Activated CD8-positive, alpha-beta memory T cell treated with anti-CD3 and anti-CD28 coated beads, Interleukin-2, amount 50 U/mL, for 48 hours (primary cell): ENCODE data around the gene ASB15.
"Not testable (repeated sequence)": the region's sequence is repeated elsewhere in the genome, so short reads cannot be mapped to it uniquely, and the experiment has no call there.

Experiments used
- DNase-seq: peaks from one replicate; pipeline ENCODE4 v3.0.0-alpha.2; 2020

ASB15 gene

DNA sequence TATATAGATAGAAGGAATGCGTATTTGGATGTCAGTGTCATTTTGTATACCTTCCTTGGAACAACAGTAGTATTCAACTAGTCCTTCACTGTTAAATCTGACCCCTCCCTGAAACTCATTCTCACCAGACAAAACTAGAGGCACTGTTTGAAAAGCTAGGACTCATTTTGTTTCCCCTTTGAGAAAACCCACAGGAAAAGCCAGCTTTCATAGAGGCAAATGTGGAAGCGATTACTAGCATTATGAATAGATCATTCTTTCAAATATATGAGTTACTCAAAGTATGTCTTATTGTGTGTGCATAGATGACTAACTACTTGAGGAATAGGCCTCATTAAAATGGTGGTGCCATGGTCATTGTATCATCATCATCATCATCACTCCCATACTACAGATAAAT, 1.9 kb upstream of the ASB15 start:
- DNase-seq: no peak

DNA sequence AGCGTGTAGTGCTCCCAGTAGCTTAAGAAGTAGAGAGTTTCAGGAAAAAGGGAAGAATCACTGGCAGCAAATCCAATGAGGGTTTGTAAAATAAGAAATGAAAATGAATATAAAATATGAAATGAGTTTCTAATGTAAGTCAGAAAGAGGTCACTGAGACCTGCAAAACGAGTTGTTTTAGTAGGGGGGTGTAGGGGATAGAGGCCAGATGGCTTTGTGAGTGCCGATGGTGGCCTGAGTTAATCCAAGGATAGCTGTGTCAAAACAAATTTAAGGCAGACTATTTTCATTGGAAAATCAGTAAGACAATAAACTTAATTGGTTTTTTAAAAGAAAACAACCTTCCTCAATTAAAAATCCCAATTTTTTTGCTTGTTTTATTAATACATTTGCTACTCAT, 745 bp upstream of the ASB15 start:
- no peak for DNase-seq

DNA sequence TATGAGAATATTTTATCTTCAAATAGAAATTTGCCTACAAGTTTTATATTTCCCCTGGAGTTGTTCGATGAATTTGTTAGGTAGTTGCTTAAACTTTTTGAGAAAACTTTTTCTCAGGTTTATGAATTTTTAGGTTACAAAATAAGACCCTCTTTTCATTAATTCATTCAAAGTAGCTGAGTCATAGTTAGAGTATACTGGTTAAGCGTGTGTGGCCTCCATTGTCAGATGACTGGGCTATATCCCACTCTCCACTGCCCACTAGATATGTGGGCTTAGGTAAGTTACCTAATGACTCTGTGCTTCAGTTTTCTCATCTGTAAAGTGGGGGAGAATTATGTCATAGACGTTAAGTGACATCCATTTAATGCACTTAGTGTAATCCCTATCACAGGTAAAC, 1.0 kb downstream of the ASB15 start:
- DNase-seq: no peak

DNA sequence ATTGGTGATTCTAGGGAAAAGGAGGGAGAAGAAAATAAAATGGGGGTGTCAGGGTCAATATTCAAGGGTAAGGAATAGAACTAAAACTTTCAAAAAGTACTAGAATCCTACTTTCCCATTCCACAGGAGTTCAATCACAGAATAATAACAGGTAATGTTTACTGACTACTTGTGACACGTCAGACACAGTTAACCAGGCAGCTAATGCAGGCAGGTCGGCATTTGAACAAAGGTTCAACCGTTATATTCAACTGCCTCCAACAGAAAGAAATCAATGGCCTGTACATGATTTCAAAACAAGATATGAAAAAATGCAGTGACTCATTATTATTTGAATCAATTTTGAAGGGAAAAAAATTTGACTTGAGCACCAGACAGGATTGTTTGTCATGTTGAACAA, 3.1 kb downstream of the ASB15 start:
- DNase-seq: no peak

DNA sequence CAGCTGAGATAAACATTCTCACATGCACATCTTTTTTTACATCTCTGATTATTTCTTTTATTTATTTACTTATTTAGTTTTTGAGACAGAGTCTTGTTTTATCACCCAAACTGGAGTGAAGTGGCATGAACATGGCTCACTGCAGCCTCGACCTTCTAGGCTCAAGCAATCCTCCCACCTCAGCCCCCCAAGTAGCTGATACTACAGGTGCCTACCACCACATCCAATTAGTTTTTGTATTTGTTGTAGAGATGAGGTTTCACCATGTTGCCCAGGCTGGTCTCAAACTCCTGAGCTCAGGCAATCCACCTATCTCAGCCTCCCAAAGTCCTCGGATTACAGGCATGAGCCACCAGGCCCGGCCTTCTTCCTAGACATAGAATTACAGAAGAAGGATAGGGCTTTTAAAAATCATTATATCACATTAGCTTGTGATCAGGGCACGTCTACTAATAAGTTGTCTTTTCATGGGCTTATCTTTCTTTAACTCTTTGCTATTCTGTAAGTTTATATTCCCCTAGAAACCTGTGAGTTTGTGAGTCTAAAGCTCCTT, 5.9 kb downstream of the ASB15 start:
- no peak for DNase-seq

DNA sequence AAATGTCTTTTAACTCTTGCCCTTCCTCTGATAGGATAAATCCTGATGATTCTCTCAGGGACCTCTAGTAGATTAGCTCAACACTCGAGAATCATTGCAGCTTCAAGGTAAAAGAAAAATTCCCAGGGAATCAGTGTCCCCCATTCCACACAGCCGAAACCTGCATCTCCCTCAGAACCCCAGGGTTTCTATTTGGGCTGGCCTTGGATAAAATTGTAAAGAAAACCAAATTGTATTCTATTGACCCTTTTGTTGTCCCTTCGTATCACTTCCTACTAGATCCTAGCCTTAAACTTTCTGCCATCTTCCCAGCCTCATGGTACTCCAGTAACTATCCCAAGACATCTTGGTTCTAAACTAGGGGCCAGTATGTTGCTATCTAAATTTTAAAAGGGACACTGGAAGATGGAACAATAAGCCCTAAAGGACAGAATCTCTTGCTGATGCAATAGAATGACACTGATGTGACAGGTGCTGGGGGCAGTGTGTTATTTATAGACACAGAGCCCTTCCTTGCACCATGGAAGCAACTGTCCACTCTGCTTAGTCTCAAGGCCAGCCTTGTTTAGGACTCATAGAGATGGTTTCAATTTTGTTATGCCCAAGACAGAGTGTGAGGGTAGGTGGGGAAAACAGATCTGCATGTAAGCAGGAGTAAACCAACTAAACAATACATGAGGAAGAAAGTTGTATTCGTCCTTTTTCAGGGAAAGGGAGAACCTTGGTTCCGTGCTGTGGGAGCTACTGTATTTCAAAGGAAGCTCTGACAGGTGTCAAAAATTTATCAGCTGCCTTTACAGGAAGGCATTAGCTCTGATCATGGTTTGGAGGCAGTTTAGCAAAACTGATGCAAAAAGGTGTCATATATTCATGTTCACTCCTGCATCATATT, 7.6 kb downstream of the ASB15 start:
- DNase-seq: no peak

DNA sequence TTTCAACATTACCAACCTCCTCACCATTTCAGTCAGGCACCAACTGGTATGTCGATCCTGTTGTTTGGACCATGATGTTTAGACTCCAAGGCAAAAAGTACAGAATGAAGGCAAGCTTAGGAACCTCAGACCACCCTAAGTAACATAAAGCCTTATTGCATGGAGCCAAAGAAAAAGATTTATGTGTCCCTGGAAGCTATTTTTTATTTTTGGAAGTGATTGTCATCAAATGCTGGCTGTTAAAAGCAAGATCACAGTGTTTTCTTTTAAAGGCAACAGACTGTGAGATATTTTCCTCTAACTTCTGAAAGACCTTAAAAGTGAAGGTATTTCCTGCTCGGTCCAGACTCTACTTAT, 8.2 kb downstream of the ASB15 start:
- no peak for DNase-seq

DNA sequence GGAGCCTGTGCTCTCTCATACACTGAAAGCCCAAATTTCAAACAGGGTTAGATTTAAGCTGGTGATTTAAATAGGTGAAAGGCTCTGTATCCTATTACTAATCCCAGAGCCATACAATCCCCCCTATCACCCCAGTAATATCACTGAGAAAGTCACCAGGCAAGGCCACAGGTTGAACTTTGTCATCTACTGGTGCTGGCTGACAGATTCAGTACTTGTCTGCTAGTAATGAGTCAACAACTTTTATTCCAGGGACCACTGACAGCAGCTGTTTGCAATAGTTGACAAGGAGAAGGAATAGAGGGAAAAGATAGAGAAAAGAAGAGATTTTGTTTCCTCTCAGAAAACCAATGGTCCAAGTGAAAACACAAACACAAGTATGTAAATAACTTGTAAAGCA, 10.4 kb downstream of the ASB15 start:
- no peak for DNase-seq

DNA sequence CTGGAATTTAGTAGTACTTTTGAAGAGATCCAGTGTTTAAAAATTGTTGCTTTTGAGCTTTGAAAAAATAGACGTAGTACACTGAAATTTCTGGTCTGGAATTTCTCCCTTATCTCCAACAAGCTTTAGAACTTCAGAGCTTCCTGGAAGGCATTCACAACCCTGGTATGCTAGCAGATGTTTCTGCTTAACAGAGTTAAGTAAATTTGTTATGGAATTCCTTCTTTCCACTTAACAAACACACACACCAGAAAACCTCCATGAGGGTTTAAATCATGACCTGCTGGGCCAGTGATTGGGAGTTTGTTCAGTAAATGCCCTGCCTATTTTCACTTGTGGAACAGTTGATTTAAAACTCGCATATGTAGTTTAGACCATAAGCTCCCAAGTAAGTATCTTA, 13.7 kb downstream of the ASB15 start:
- no peak for DNase-seq

DNA sequence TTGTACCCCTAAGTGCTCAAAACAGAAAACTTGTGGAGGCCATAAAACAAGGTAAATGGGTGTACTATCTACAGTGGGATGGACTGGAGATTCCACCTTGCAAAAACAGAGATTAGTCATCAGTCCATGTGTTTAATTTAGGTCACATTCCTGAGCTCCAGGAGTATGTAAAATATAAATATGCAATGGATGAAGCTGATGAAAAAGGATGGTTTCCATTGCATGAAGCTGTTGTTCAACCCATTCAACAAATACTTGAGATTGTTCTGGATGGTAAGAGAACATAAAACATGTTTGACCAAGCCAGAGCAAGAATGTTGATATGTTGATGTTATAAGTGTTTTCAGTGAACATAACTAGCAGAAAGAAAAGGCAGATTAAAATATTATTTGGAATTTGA, 14.6 kb downstream of the ASB15 start:
- DNase-seq: no peak

DNA sequence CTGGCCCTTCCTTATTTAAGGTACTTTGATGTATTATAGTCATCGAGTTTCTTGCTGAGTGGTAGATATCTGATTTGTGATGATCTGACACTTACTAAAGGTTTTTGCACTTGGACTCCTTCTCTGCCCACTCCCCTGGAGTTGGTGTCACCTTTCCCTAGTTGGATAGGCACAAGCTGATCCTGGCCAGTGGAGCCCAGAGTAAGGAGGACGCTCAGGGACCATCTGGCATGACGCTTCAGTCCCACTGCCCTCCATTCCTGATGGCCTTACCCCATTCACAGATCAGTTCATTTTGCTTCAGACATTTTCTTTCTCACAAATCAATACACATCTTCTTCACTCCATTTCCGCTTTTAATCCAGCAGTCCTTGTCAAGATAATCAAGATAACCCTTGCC, 20.1 kb downstream of the ASB15 start:
- DNase-seq: no peak

DNA sequence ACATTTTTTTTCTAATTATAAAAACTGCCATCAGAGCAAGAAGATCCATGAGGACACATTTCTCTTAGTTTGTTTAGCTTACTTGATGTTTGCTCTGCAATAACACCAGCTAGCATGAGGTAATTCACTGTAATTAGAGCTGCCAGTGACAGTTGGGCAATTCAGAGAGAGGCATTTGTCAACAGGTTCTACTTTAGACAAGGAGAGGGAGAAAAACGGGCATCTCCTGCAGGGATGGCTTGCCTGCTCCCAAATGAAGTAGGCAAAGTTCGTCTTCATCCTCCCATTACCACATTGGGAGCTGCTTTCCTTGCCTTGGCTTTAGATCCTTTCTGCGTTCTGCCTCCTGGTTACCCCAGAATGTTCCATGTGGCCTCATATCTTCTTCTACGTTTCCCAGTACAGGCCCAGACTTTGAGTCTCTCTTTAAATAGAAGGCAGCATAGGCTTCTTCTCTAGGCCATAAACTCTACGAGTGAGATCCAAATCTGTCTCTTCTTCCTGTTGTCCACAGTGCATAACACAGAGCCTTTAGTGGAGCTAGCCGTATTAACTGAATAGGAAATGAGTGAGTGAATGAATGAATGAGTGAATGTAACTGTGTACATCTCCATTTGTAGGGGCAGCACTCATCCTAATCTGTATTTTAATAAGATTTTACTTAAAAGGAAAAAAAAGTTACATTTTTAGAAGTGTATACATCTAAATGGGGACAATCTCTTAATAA, 21.2 kb downstream of the ASB15 start:
- DNase-seq: no peak

DNA sequence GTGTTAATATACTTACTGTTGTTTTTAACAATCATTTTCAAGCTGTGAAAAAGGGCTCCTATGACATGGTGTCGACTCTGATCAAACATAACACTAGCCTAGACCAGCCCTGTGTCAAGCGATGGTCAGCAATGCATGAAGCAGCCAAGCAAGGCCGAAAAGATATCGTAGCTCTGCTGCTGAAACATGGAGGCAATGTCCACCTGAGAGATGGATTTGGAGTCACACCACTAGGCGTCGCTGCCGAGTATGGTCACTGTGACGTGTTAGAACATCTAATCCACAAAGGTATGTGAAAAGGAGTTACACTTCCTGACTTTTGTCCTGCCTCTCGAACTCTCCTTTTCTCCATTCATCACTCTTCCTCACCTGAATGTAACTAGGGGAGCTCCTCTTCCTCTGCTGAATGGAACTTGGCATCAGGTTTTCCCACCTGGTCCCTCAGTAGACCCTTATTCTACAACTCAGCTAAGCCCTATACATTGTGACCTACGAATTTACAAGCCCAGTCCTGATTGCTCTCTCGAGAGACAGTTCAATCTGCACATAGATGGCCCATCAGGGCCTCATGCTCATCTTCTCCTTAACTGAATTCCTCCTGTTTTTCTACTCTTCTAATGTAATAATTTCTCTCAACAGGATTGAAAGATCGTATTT, 23.0 kb downstream of the ASB15 start:
- DNase-seq: peak; percentile 87

DNA sequence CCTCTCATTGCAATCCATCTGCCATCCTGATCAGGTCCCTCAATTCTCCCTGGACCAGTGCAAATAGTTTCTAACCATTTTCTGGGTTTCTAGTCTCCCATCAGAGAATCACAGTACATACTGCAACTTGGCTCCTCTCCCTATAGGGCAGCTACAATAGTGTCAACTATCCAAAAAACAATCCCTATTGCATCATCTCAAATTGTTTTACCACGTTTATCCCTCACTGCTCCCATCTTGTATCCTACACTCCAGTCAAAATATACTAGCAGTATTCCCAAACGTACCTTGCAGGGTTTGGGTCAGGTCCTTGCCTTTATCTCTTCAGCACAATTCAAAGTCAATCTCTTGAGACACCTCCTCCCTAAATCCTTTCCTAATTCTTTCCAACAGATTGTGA, 23.6 kb downstream of the ASB15 start:
- DNase-seq: no peak

DNA sequence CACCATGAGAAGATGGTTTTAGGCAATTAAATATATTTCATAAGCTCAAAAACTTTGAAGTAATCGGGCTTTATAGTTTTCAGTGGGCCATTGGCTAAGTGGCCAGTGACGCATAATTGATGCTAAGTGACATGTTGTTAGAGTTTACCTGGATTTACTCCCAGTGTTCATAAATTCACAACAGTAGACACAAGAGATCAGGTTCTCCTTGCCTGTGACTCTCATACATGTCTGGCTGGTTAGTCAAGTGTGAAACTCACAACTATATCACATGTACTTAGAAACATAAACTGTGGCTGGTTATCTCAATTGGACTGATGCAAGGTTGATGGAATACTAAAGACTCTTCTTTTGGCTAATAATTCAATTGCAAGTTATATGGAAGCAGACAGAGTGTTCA, 26.2 kb downstream of the ASB15 start:
- DNase-seq: no peak

DNA sequence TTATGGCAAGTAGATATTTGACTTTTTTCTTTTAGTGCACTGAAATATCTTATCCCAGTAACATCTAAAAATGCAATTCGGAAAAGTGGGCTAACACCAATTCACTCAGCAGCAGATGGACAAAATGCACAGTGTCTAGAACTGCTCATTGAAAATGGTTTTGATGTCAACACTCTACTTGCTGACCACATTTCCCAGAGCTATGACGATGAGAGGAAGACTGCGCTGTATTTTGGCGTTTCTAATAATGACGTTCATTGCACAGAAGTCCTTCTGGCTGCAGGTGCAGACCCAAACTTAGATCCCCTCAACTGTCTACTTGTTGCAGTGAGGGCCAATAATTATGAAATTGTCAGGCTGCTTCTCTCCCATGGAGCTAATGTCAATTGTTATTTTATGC, 27.2 kb downstream of the ASB15 start:
- no peak for DNase-seq

DNA sequence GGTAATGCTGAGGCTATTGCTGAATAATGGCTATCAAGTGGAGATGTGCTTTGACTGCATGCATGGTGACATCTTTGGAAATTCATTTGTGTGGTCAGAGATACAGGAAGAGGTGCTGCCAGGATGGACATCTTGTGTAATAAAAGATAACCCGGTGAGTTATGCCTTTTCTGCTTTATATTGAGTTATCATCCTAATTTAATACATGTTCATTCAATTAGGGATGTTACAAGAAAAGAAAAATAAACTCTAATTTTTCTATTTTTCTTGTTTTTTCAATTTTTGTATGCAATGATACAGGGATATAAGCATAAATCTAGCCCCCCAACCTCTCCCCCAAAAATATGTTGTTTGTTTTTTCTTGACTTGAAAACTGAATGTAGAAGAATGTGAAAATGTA, 27.7 kb downstream of the ASB15 start:
- DNase-seq: no peak

DNA sequence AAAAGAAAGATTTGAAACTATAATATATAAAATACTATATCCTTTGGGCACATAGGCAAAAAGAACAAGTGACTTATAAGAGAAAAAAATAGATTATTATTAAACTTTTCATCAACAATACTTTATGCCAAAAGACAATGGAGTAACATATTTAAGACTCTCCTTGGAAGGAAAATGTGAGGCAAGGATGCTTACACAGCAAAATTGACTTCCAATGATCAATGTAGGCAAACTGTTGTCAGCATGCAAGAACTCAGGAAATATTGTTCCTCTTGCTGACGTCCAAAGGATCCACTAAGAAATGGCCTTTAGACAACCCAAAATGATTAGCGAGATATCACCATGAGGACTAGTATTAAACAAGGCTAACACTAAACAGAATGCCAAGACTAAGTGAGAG, 31.2 kb downstream of the ASB15 start:
- no peak for DNase-seq

DNA sequence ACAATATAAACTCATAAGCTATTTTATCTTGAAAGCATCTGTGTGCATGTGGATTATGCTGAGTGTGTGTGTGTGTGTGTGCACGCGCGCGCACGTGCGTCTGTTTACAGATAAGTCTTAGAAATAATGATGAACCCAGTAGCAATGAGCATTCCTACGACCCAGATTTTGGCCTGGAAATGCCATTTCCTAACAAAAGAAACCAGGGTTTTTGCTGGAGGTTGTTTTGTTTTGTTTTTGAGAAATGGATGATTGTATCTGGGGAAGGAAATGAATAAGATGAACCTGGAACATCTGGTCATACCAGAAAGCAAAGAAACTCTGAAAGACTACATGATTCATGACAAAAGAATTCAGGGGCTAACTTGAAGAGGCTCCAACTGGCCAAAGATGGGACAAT, 31.9 kb downstream of the ASB15 start:
- DNase-seq: no peak

DNA sequence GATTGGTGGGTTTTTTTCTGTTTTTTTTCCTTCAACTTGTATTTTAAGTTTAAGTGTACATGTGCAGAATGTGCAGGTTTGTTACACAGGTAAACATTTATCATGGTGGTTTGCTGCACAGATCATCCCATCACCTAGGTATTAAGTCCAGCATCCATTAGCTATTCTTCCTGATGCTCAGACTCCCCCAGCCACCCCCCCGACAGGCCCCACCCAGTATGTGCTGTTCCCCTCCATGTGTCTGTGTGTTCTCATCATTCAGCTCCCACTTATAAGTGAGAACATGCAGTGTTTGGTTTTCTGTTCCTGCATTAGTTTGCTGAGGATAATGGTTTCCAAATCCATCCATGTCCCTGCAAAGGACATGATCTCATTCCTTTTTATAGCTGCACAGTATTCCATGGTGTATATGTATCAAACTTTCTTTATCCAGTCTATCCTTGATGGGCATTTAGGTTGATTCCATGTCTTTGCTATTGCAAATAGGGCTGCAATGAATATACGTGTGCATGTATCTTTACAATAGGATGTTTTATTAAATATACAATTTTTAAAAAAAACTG, 32.5 kb downstream of the ASB15 start:
- not testable (repeated sequence) for DNase-seq

DNA sequence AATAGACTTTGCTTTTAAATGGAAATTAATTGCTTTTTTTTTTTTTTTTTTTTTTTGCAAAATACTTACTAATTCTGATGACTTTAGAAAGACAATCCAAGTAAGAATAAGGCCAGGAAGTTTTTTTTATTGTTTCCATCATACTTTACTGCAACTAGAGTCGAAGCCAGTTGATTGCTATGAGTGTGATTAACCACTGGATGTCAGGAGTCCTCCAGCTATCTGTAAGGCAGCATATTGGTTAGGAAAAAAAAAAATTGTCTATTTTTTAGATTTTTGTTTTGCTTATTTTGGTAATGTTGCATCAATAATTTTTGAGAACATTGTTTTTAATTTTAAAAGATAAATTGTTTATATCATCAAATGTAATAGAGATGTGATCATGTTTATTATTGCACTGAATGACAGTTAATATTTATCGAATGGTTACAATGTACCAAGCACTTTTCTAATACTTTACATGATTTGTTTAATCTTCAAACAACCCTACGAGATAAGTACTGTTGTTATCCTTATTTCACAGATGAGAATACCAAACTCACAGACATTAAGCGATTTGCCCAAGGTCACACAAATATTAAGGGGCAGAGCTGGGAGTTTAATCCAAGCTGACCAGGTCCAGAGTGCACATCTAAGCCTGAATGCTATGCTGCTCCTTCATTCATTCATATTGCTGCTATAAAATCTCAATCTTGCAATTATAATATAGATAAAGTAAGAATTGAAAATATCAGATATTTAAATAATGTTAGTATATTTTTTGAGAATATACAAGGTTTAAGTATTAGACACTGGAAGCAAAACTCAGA, 34.1 kb downstream of the ASB15 start:
- no peak for DNase-seq

DNA sequence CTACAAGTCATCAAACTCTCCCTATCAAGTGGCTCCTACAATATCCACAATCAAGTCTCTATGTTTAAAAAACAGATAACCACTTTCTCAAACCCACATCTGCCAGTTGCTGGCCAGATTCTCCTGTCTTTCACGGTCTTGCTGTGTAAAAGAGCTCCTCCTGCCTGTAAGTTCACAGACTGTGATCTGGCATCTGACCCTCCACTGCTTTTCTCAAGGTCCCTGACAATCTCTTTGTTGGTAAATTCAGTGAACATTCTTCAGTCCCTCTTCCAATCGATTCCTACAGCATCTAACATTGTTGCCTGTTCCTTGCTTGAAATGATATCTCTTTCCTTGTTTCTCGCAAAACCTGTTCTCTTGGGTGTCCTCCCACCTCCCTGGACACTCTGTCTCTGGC, 35.6 kb downstream of the ASB15 start:
- no peak for DNase-seq

DNA sequence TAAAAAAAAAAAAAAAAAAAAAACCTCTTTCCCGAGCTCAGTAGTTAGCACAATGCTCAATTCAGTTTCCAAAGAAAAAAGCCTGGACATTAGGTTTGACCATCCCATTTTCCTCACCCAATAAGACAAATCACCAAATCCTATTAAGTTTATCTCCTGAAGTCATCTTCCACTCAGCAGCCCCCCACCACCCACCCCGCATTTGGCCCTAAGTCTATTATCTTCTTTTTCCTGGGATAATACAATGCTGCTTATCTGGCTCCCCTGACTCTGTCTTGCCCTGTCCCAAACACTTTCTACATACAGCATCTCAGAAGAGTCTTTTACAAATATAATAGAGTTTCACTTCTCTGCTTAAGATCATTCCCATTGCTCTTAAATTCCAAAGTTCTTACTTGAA, 36.3 kb downstream of the ASB15 start:
- DNase-seq: no peak
